ENCODE data around the gene DNAJC13.

DNA sequence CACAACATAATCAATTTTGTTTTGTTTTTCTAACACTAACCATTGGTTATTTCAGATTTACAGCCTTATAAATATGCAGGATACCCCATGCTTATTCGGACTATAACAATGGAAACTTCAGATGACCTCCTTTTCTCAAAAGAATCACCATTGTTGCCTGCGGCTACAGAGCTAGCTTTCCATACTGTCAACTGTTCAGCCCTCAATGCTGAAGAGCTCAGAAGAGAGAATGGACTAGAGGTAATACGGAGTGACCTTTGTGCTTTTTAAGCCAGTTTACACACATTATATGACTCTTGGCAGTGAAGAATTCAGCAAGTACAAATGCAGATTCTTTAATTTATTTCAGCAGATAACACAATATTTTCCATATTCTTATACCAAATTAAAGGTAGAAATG is 81.8 kb downstream of the DNAJC13 start:
- TF ChIP-seq, protein P1, sequence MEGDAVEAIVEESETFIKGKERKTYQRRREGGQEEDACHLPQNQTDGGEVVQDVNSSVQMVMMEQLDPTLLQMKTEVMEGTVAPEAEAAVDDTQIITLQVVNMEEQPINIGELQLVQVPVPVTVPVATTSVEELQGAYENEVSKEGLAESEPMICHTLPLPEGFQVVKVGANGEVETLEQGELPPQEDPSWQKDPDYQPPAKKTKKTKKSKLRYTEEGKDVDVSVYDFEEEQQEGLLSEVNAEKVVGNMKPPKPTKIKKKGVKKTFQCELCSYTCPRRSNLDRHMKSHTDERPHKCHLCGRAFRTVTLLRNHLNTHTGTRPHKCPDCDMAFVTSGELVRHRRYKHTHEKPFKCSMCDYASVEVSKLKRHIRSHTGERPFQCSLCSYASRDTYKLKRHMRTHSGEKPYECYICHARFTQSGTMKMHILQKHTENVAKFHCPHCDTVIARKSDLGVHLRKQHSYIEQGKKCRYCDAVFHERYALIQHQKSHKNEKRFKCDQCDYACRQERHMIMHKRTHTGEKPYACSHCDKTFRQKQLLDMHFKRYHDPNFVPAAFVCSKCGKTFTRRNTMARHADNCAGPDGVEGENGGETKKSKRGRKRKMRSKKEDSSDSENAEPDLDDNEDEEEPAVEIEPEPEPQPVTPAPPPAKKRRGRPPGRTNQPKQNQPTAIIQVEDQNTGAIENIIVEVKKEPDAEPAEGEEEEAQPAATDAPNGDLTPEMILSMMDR (conservative IDR thresholded peaks at IDR 0.05; ENCODE audit: low read depth, low read length) = no peak
- TF ChIP-seq EZH2 (IDR thresholded peaks at IDR 0.05; ENCODE audit: low read length, unreplicated experiment) (no peak), EZH2phosphoT487 (IDR thresholded peaks at IDR 0.05; ENCODE audit: borderline replicate concordance, low read length) (no peak)
